Fibroblast of villous mesenchyme (primary cell): Measurements from ENCODE around the gene RBP3. TPM values are rescaled to one million over a fixed set of nuclear protein-coding genes. Genes with fewer than 3 reads are reported as not detected.

Experiments used
- DNase-seq: peaks from one replicate; pipeline ENCODE4 v3.0.0-alpha.2; 2010; ENCODE audit warnings: low read depth
- H3K4me3 ChIP-seq: 2 replicates; pipeline ENCODE4 v1.5.1; 2011; ENCODE audit warnings: low read depth, mild to moderate bottlenecking, low read length
- total RNA-seq: library from RNA; depleted of rRNA; stranded (reverse); fragments of >200 nt; gene quantifications from 2 replicates; pipeline ENCODE4 v1.2.3, GENCODE V29; 2012
- TF ChIP-seq, protein P1 (sequence below): IDR thresholded peaks from 2 replicates; pipeline ENCODE4 v1.5.1; 2012; ENCODE audit warnings: low read depth, mild to moderate bottlenecking, low read length; ENCODE audit not compliant: insufficient read depth

The RBP3 gene
- total RNA-seq, 1 donor, result not detected

DNA sequence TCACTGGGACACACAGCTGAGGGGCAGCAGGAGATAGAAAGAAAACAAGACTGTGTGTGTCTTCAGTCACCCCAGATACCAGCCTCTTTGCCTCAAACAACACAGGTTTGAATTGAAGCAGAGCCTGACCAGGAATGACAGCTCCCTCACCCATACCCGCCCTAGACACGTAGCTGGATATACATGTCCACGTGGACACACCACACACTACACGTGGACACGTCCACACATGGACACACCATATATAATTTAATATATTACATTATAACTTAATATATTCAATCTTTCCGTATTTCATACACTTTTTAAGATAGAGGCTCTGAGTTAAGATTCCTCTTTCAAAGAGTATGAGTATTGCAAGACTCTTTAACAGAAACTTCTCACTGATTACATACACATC, 14.6 kb upstream of the RBP3 start:
- TF ChIP-seq, protein P1, sequence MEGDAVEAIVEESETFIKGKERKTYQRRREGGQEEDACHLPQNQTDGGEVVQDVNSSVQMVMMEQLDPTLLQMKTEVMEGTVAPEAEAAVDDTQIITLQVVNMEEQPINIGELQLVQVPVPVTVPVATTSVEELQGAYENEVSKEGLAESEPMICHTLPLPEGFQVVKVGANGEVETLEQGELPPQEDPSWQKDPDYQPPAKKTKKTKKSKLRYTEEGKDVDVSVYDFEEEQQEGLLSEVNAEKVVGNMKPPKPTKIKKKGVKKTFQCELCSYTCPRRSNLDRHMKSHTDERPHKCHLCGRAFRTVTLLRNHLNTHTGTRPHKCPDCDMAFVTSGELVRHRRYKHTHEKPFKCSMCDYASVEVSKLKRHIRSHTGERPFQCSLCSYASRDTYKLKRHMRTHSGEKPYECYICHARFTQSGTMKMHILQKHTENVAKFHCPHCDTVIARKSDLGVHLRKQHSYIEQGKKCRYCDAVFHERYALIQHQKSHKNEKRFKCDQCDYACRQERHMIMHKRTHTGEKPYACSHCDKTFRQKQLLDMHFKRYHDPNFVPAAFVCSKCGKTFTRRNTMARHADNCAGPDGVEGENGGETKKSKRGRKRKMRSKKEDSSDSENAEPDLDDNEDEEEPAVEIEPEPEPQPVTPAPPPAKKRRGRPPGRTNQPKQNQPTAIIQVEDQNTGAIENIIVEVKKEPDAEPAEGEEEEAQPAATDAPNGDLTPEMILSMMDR, result no peak
- DNase-seq, result no peak
- no peak overlapping the region for H3K4me3 ChIP-seq

DNA sequence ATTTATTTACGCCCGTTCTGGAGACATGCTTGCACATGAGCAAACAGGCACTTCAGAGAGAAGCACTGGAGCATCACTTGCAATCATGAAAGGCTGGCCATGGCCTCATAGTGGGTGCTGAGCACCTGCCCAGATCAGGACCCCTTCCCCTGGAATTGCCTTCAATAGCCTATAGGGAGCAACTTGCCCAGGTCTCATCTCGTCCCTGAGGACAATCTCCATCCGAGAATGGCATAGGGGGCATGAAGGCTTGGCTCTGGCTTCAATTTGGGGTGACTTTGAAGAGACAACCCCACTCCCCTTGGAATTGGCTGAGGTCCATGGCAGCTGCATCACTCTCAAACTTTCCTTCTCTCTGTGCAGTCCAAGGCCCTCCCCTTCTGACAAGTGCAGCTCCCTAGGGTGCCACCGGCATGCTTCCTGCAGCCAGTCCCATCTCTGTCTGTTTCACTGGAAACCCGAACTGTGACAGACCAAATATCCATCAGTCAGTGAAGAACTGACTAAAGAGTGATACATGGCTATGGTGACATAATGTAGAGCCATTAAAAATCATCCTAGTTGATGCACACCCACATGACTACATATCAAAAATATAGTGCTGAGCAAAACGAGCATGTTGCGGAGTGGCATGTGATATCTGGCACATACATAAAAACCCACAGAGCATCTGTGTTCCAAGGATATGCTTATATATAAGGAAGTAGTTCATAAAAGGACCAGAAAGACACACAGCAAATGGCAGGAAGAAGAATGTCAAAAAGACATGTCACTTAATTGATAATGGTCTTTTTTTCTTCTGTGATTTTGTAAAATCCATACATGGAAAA, 13.5 kb upstream of the RBP3 start:
- TF ChIP-seq, protein P1, result no peak
- DNase-seq, result no peak
- no peak overlapping the region for H3K4me3 ChIP-seq

DNA sequence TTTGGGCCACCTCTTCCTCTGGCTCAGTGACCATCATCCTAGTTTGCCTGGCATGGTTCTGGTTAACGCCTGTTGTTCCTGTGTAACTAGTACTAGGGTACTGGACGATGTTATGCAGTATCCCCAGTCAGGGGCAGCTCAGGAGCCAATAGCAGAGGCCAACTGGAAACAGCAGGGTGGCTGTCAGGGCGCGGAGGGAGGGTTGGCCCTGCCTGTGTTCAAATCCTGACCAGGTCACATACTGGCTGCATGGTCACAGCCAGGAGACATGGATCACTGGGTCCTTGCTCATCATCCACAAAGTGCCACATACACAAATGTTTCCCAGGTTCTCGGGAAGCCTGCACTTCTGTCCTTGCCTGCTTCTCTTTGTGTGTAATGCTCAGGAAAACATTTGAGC, 12.3 kb upstream of the RBP3 start:
- no peak for DNase-seq
- TF ChIP-seq, protein P1, result no peak
- H3K4me3 ChIP-seq, result no peak overlapping the region

DNA sequence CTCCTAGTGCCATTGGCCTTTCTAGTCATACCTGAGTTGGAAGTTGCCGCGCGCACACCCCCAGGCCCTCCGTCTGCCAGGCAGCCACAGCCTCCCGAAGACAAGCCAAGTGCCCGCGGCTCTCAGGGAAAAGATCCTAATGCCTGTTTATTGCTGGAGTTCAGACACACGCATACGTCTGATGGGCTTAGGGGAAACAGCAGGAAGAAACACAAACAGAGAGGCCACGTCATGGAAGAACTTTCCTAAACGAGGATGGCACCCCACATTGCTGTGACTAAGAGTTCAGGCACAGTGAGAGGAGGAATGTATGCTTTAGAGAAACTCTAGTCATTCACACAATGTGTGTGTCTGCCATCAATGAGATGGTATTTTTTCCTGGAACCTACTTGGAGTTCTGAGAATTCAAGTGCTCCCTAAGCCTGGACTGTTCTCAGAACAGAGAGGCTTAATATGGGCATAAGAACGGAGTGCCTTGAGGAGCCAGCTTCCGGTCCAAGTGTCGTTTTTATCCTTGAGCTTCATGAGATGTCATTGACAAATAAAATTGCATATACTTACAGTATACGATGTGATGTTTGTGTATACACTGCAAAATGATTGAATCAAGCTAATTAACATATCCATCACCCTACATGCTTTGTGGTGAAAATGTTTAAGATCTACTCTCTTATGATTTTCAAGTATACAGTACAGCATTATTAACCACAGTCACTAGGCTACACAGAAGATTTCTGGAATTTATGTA, 11.6 kb upstream of the RBP3 start:
- TF ChIP-seq, protein P1, result no peak
- no peak overlapping the region for H3K4me3 ChIP-seq
- DNase-seq, result peak; percentile 26

DNA sequence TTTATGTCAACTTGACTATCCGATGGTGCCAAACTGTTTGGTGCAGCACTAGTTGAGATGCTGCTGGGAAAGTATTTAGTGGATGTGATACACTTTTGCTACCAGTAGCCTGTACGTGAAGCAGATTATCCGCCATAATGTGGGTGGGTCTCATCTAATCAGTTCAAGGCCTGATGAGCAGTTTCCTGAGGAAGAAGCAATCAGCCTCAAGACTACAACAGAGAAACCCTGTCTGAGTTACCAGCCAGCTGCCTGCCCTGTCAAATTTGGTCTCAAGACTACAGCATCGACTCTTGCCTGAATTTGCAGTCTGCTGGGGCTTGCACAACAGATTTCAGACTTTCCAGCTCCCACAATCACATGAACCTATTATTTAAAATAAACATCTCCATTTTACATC, 10.9 kb upstream of the RBP3 start:
- DNase-seq, result peak; percentile 34

DNA sequence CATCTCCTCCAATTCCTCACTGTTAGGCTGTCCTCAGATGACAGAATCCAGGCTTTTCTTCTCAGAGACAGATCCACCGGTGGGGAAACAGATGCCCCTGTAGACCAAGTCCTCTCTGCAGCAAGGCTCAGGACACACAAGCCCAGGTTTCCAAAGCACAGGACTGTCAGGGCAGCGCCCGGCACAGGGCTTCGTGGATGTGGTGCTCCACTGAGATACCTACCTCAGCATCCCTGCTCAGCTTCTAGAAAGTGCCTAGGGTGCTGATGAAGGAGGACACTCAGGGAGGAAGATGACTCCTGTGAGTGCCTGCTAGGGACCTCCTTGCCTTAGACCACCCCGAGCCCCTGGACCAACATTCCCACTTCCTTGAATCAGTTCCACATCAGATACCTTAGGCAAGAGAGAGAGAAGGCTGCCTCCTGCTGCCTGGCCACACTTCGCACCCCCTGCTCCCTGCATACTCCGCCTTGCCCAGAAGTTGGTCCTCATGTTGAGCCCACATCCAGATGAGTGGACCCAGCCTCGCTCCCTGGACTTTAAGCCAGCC, 8.9 kb upstream of the RBP3 start:
- no peak overlapping the region for H3K4me3 ChIP-seq
- no peak for DNase-seq
- TF ChIP-seq, protein P1, result no peak

More for the DNA sequence above, 10.9 kb upstream of the RBP3 start:
- TF ChIP-seq, protein P1, result no peak
- H3K4me3 ChIP-seq, result no peak overlapping the region
